NCI-H2081 treated with DMSO at 0.1 percent for 48 hours (cell line): ENCODE measurements around the gene FOSB.
A peak's percentile ranks its signal among the peaks of the same experiment; 100 is the strongest.

ENCODE experiments used
- DNase-seq: peaks from one replicate; lab custom pipeline; 2025; lab: John Stamatoyannopoulos, UW

The FOSB gene

DNA sequence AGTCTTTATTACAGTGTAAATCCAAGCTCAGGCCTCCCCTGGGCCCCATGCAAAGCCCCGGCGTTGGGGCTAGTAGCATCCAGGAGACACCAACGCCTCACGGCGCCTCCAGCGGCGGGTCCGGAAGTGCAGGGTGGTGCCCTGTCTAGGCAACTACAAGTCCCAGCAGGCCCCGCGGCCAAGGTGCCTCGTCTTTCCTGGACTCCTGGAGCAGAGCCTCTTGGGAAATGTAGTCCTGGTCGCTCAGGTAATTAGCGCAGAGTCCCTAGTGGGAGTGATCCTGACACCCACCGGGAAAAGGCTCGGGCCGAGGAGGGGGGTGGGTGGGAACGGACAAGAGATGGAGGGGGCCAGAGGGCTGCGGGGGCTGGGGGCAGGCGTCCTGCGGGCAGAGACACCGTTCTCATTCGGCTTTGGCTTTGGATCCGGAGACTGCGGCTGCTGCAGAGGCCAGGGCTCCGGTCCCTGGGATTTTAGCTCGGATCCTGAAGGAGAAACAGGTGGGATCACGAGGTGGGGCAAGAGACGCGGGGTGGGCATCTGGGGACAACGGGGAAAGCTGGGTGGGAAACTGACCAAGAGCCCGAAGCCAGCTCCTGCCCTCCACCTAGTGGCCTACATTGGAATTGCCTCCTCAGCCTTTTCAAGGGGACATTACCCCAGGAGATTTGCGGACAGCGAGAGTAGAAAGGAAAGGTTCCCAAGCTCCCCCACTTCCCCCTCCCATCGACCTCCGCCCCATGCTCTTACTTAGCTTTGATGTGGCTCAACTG is 17.7 kb downstream of the FOSB start:
- DNase-seq, result peak; percentile 79

- DNase-seq, result no peak
These were observed 20.9 kb downstream of the FOSB start for GRCh38 chr19:45488708-45489107.

DNA sequence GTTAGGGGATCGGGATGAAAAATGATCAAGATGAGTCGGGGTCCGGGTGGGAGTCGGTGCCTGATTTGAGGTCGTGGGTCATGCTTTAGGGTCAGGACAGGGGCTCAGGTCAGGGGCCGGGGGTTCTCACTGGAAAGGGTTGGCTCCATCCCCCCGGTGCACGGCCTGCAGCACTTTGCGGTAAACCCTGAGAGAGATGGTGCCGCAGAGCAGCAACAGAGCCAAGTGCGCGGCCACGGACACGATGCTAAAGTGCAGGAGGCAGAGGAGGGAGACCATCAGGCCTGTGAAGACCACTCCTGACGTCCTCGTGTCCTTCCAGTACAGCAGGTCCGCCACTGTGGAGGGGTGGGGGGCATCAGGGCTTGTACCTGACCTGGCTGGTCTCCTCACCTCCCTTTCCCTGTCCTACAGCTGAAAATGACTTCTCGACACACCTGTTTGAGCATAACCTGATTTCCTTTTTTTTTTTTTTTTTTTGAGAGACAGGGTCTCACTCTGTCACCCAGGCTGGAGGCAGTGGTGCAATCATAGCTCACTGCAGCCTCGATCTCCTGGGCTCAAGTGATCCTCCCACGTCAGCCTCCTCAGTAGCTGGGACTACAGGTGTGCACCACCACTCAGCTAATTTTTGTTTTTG is 21.5 kb downstream of the FOSB start:
- no peak for DNase-seq

DNA sequence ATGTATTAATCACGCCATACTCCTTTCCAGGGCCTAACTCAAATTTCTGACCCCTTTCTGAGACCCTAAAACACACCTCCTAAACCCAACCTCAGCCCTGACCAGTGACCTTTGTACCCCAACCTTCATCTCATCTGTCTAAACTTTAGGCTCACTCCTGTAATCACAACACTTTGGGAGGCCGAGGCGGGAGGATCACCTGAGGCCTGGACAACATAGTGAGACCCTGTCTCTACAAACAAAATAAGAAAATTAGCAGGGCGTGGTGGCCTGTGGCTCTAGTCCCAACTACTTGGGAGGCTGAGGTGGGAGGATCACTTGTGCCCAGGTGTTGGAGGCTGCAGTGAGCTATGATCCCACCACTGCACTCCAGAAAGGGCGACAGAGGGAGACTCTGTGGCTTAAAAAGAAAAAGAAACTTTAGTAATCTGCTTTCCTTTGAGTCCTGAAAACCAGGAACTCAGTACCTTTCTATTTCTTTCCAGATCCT is 24.4 kb downstream of the FOSB start:
- no peak for DNase-seq

GRCh38 chr19:45492627-45493470 is 25.1 kb downstream of the FOSB start:
- no peak for DNase-seq

GRCh38 chr19:45494261-45494916 is 26.6 kb downstream of the FOSB start:
- no peak for DNase-seq

DNA sequence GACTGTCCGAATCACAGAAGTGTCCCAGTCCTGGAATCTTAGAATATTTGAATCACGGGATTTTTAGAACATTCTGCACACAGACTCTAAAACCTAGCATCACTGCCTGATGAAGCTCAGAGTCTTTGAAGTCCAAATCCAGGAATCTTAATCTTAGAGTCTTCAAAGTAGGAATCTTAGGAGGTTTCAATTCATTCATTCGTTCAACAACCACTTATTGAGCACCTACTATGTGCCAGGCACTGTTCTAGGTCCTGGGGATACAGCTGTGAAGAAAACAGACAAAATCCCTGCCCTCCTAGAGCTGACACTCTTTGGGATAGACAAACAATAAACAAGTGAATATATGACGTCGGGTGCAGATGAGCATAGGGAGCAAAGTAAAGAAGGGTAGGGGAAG is 27.4 kb downstream of the FOSB start:
- DNase-seq, result no peak

GRCh38 chr19:45496349-45496953 is 28.7 kb downstream of the FOSB start:
- no peak for DNase-seq

- DNase-seq, result no peak
These were observed 30.0 kb downstream of the FOSB start for GRCh38 chr19:45497791-45498190.

- no peak for DNase-seq
These were observed 30.8 kb downstream of the FOSB start, which contains the start of gene PPM1N for GRCh38 chr19:45498411-45499195. TSS of gene PPM1N (plus strand) at chr19:45498443. CDS start at chr19:45498473, 30 bp downstream.

GRCh38 chr19:45499196-45500180 is 31.7 kb downstream of the FOSB start:
- DNase-seq, result no peak

- DNase-seq, result no peak
These were observed 33.3 kb downstream of the FOSB start for GRCh38 chr19:45500918-45501729.

GRCh38 chr19:45501730-45502014 is 33.9 kb downstream of the FOSB start:
- DNase-seq, result no peak

GRCh38 chr19:45502111-45502510 is 34.3 kb downstream of the FOSB start:
- DNase-seq, result no peak

DNA sequence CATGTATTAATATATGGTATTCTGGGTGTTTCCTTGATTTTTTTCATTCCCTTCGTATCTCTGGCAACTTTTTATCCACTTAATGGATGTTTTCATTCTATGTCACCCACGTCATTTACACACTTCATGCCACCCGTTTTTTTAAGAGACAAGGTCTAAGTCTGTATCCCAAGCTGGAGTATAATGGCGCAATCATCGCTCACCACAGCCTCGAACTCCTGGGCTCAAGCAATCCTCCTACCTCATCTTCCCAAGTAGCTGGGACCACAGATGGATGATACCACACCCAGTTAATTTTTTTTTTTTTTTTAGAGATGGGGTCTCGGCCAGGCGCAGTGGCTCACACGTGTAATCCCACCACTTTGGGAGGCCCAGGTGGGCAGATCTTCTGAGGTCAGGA is 36.1 kb downstream of the FOSB start:
- DNase-seq, result no peak

DNA sequence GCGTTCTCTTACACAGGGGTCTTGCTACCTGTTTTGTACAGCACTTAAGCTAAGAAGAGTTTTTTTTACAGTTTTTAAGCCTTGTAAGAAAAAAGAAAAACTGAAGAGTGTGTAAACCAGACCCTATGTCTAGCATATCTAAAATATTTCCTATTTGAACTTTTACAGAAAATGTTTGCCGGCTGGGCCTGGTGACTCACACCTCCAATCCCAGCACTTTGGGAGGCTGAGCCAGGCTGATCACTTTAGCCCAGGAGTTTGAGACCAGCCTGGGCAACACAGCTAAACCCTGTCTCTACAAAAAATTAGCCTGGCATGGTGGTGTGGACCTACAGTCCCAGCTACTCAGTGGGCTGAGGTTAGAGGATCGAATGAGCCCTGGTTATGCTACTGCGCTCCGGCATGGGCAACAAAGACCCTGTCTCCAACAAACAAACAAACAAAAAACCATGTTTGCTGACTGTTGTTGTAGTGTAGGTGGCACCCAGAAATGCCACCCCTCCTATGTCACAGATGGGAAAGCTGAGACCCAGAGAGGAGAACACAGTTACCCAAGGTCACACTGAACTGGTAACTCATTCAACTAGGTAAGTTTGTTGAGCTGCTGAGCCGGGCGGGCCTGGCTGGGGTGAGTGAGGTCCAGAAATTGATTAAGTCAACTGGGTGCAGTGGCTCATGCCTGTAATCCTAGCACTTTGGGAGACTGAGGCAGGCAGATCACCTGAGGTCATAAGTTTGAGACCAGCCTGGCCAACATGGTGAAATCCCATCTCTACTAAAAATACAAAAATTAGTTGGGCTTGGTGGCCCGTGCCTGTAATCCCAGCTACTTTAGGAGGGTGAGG is 37.6 kb downstream of the FOSB start:
- DNase-seq, result no peak

DNA sequence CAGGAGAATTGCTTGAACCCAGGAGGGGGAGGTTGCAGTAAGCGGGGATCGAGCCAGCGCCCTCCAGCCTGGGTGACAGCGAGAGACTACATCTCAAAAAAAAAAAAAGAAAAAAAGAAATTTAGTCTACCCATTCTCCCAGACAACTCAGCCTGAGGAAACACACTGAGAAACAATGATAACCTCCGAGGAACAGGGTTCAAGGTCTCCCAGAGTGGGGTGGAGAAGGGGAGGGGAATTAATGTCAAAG is 38.1 kb downstream of the FOSB start:
- no peak for DNase-seq
